Mesenteric fat pad (tissue), 1 donor: ENCODE results near the gene EIF6. TPM values are rescaled to one million over a fixed set of nuclear protein-coding genes. Genes with fewer than 3 reads are reported as not detected.
"Not testable (repeated sequence)": the region's sequence is repeated elsewhere in the genome, so short reads cannot be mapped to it uniquely, and the experiment has no call there.

ENCODE experiments used
- DNase-seq: peaks from one replicate; pipeline ENCODE4 v3.0.0-alpha.2; 2020; ENCODE audit warnings: low spot score
- total RNA-seq: library from RNA; stranded (reverse); fragmentation: NEBNext Ultra II Directional; extraction: Animal tissue kit (Norgen Biotek cat#: 25700); gene quantifications from one replicate; pipeline ENCODE4 v1.2.1, GENCODE V29; 2021
- donor health status: DM: yes; HTN: yes; CAD: no.

The EIF6 gene
- total RNA-seq, 1 donor from 2014 or later = 93.1 TPM

DNA sequence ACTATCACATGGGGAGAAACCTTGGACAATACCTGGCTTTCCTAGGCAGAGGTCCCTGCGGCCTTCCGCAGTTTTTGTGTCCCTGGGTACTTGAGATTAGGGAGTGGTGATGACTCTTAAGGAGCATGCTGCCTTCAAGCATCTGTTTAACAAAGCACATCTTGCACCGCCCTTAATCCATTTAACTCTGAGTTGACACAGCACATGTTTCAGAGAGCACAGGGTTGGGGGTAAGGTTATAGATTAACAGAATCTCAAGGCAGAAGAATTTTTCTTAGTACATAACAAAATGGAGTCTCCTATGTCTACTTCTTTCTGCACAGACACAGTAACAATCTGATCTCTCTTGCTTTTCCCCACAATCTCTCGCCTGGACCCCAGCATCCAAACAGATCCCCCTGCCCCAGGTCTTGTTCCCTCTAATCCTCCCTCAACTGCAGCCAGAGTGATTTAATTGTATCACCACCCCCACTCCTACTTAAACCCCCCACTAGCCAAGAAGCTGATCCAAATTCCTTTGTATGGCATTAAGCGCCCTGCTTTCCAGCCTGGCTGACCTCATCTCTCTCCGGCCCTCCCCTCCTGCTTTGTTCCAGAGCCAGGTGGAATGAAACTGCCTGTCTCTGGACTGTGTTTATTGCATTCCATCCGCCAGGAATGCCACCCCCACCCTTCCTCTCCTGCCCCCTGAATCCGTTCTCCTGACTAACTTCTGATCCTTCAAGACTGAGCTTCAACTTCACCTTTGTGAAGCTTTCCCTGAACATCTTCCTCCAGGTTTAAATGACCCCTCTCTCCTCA, 21.6 kb downstream of the EIF6 start:
- not testable (repeated sequence) for DNase-seq

DNA sequence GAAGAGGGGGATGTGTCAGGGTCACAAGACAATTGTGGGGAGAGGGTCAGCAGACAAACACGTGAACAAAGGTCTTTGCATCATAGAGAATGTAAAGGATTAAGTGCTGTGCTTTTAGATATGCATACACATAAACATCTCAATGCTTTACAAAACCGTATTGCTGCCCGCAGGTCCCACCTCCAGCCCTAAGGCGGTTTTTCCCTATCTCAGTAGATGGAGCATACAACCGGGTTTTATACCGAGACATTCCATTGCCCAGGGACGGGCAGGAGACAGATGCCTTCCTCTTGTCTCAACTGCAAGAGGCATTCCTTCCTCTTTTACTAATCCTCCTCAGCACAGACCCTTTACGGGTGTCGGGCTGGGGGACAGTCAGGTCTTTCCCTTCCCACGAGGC, 22.3 kb downstream of the EIF6 start:
- not testable (repeated sequence) for DNase-seq

DNA sequence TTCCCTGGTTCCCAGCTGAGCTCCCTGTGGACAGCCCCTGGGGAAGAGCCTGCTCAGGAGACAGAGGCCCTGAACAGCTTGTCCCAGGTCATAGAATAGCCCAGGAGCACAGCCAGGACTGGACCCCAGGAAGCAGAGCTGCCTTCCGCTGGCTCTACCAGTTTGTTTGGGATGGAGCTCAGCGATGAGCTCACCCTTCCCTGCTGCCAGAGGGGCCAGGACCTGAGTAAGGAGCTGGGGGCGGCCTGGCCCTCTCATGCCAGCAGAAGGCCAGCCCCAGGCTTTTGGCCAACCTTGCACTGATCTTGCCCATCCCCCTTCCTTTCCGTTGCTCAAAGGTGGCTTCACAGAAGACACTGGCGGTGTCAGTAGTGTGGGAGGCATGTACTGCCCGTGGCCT, 24.1 kb downstream of the EIF6 start:
- no peak for DNase-seq

DNA sequence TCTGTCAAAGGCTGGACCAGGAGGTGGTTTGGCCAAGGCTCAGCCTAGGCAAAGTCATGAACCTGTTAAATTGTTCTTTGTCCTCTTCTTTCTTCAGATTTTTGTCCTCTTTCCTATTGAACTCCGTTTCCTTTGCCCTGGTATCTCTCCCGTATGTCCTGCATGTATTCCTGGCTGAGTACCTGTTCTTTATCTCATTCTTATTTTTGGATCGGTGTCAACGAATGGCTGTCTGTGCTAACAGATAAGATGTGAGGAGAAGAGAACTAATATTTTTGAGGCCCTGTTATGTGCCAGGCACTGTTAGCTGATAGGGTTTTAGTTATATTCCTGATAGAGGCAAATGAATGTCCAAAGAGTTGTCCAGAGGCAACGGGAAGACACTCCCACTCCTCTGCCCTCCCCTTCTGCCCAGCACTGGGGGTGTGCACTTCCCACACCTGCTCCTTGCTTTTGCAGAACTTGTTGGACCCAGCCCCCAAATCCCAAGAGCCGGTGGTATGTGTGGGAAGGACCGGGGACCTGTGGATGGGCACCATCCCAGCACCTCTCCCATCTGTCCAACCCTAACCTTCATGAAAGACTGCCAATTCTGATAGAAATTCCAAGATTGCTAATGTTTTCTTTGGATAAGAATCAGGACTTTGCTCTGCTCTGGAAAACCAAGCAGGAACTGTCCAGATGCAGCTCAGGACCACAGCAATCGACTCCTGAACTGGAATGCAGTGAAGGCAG, 27.2 kb downstream of the EIF6 start:
- no peak for DNase-seq

DNA sequence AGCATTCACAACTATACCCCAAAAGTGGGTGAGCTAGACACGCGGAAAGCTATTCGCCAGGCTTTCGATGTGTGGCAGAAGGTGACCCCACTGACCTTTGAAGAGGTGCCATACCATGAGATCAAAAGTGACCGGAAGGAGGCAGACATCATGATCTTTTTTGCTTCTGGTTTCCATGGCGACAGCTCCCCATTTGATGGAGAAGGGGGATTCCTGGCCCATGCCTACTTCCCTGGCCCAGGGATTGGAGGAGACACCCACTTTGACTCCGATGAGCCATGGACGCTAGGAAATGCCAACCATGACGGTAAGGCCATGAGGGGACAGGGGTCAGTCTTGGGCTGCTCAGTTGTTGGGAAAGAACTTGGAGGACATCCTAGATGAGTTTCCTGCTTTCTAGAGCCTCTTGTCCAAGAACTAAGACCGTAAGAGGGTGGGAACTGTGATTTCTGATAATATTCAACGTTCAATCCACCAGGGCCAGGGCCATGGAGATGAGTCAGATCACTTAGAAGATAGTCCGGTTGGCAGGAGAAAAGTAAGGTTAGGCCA, 30.0 kb downstream of the EIF6 start:
- DNase-seq = no peak

DNA sequence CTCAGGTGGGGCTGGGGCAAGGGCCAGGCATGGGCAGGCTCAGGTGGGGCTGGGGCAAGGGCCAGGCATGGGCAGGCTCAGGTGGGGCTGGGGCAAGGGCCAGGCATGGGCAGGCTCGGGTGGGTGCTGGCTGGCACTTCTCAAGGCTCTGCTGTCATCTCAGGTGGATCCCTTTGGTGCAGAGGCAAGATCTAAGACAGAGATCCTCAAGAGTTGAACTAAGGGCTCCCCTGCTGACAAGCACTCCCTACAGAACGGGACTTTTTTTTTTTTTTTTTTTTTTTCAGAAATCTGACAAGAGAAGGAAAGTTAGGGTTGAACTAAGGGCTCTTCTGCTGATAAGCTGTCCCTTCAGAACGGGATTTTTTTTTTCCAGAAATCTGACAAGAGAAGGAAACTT, 31.6 kb downstream of the EIF6 start:
- DNase-seq = no peak

DNA sequence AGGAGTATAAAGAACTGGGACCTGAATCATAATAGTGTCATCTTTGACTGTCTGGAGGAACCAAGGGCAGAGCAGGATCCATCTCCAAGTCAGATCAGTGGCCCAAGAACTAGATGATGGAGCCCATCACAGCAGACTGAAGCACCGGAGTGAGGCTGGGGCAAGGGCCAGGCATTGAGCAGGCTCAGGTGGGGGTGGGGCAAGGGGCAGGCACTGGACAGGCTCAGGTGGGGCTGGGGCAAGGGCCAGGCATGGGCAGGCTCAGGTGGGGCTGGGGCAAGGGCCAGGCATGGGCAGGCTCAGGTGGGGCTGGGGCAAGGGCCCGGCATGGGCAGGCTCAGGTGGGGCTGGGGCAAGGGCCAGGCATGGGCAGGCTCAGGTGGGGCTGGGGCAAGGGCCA, 32.0 kb downstream of the EIF6 start:
- DNase-seq = not testable (repeated sequence)

DNA sequence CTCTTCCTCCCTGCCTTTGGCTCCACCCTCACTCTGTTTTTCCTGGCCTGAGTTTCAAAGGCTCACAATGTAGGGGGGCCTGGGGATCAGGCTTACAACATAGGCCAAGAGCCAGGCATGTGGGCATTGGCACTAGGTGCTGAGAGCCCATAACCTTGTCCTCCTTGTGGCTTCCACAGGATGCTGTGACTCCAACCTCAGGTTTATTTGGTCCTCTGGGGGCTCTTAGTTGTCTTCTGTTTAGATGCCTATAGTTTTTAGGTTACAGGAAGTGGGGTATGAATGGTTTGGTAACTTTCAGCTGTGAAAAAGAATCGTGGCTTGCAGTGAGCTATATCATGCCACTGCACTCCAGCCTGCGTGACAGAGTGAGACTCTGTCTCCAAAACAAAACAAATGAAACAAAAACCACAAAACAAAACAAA, 32.5 kb downstream of the EIF6 start:
- no peak for DNase-seq

DNA sequence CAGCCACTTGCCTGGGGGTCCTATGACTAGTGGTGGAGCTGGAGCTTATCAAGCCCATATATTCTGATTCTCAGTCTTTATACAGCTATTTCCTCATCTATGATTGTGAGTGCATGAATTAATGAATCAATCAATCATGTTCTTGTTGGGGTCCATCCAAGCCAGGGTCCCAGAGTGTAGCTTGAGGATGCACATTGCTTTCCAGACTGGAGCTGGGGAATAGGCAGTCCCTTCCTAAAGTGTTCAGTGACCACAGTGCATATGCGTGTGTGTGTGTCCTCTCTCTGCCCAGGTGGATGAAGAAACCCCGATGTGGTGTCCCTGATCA, 33.0 kb downstream of the EIF6 start:
- no peak for DNase-seq

DNA sequence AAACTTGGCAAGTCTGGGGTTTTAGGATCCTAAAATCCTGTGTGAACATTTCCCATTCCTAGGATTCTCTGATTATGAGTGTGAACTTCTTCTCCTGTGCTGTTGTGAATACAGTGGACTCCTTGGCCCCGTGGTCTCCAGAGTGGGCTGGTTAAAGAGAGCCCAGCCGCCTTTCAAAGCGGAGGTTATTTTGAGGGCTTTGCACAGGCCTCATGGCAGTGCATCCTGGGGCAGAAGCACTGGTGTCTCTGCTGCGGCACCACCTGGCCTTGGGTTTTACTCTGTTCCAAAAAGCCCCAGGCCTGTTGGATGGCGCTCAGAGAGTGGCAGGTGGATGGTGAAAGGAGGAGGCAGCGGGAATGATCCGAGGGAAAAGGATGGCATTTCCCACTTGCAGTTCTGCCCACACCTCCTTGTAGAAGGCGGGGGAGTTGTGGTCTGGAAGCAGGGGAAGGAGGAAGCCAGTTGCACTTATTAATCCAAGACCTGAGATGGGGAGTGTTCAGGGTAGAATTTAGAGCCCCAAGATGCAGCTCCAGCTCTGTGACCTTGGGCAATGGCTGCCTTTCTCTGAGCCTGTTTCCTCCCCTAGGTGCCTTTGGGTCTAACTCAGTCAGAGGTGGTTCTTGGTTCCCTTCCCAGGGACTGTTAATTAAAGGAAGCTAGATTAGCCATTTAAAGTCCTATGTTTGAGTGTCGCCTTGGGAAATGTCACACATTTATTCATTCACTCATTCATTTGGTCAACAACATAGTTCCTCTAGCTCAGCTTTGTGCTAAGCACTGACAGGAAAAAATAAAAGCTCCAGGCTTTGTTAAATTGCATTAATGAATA, 35.7 kb downstream of the EIF6 start:
- no peak for DNase-seq

DNA sequence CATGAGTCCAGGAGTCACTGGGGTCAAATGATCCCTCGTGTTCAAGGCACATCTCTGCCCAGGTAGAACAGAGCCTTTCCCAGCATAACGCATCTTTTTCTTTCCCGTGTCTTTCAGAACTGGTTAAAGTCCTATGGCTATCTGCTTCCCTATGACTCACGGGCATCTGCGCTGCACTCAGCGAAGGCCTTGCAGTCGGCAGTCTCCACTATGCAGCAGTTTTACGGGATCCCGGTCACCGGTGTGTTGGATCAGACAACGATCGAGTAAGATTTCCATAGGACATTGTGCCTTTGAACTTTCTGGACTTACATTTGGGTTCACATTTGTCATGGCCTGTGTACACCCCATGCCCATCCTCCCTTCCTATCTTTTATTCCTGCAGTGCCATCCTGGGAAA, 37.8 kb downstream of the EIF6 start:
- DNase-seq = no peak

DNA sequence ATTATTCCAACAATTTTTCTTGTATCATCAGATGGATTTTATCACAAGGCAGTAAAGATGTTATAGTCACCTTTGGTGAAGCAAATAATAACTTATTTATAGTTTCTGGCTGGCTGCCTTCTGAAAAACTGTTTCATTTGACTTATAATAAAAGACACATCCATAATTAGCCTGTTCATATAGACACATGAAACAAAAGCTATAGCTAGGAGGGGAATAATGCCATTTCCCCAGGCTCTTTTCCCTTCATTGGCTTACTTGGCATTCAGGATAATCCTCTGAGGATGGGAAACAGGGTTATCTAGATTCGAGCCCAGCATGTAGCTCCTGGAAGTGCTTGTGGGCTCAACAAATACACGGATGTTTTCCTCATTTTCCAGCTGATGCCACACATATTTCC, 40.6 kb downstream of the EIF6 start:
- no peak for DNase-seq

DNA sequence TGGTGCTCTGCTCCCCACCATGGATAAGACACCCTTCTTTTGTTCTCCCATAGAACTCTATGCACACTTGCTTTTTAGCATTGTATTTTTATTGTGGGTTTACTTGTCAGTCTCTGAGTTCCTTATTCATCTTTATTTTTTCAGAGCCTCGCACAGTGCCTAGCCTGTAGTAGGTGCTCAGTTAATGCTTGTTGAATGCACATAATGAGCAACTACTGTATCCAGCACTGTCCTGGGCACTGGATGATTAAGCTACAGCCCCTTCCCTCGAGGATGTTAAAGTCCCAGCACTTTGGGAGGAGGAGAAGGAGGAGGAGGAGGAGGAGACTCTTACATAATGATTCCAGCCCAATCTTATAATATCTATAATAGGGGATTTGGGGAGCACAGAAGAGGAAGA, 41.3 kb downstream of the EIF6 start:
- DNase-seq = no peak

DNA sequence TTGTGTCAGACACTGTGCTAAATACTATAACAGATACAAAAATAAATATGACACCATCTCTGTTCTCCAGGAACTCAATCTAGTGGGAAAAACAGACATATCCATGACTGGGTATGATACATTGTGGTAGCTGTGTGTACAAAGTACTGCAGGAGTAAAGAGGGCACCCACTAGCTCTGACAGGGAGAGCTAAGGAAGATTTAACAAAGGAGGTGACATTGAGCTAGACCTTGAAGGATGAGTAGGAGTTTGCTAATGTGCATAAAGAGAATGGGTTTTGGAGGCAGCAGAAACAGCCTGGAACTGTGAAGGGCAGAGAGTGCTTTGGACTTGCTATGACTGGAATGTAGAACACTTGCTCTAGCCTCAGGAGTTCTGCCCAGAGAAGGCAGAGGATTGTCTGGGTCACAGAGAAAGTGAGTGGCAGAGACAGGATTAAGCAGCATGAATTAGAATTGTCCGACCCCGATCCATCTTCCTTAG, 43.7 kb downstream of the EIF6 start:
- DNase-seq = no peak

DNA sequence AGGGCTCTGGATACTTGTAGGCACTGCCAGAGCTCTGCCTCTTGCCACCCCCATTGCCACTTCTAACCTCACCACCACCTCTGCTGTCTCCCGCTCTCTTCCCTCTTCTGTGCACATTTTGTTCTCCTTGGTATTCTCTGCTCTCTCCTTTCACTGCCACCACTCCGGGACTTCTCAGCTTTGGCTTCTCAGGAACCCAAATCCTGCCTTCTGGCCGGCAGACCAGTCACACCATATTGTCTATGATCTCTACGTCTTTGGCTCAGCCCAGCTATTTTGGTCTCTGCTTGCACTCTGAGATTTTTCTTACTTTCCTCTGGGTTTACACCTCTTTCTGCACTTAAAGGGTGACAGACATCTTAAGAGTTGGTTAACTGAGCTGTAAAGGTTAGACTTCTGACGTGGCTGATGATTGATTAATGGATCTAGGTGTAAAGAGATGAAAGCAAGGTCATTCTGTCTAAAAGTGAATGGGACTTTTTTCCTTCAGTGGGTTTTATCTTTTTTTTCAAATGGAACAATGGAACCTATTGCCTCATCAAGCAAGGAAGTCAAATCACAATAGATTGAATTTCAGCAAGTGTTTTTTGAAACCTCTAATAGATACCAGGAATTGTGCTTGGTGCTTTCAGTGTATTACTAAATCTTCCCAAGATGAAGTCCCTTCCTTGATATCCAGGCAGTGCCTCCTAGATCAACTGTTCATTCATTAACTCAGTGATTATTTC, 44.3 kb downstream of the EIF6 start:
- no peak for DNase-seq

DNA sequence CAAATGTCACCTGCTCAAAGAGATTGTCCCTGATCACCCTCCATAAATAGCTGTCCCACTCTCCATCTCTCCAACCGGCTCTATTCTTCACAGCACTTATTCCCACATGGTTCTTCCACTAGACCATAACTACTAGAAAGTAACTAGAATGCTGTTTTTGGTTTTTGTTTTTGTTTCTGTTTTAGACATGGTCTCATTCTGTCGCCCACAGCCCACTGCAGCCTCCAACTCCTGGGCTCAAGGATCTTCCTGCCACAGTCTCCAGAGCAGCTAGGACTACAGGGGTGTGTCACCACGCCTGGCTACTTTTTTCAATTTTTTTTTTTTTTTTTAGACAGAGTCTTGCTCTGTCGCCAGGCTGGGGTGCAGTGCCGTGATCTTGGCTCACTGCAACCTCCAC, 45.8 kb downstream of the EIF6 start:
- DNase-seq = no peak

DNA sequence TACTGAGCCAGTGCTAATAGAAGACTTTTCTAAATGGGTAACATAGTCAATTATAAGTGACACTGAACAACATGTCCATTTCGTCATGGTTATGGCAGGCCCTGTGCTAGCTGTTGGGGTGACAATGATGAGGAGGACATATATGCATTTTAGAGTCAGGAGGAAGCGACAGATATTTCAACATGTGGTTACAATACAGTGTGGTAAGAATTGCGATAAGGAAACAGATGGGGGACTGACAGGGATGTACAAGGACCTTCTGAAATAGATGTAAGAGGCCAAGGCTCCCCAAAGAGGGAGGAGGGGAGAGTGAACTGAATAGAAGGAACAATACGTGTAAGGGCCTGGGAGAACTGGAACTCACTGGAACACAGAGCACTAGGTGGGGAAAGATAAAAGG, 46.4 kb downstream of the EIF6 start:
- DNase-seq = no peak

DNA sequence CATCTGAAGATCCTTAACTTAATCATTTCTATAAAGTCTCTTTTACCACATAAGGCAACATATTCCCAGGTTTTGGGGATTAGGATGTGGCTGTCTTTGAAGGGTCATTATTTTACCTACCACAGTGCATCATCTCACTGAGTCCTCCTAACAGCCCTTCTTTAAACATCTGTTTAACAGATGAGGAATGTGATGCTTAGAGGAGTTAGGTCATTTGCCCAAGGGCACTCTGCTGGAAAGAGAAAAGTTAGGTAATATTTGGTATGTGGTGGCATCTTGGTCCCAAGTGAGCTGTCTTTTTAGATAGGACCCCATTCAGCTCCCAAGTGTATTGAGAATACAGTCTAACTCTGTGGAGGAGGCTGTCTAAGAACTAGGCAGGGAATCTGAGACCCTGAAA, 47.1 kb downstream of the EIF6 start:
- no peak for DNase-seq

DNA sequence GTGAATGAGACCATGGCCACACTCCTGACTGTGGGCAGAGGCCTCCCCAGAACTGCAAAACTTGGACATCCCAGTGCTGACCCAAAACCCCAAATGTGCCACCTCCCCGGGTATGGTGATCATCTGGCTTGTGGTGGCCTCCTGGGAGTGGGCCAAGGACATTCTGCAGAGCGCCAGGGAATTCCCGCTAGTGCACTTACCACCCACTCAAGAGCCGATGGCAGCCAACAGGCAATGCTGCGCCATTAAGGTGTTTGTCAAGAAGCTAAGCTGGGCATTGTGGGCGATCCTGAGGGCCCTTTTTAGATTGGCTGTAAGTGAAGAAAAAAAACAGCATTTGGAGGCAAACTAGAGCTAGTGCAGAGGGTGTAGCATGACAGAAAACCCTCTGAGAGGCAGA, 48.7 kb downstream of the EIF6 start:
- DNase-seq = no peak

DNA sequence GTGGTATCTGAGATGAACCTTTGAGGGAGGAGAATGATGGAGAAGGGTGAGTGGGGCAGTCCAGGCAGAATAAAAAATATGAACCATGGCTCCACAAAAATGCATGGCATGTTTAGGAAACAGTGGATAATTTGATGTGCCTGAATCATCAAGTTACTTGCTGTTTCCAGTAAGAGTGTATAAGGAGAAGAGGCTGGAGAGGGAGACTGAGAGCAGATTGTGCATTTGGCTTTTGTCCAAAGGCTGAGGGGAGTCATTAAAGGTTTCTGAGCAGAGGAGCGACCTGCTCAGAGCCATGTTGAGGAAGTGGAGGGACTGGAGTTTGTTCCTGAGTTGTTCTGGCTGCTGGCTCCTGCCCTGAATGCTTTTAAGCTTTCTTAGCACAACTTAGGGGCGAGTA, 52.0 kb downstream of the EIF6 start:
- no peak for DNase-seq
